IMR-90 (cell line): ENCODE data around the gene NR5A2. TPM values are rescaled to one million over a fixed set of nuclear protein-coding genes. Genes with fewer than 3 reads are reported as not detected.

ENCODE experiments used
- ATAC-seq: fragments of 200-7000 bp; cut with Tn5 transposase; 2 replicates; pipeline ENCODE4 v1.9.1; 2020; ENCODE audit warnings: low read depth, mild to moderate bottlenecking, moderate library complexity
- BruUV-seq: library from RNA; stranded (reverse); fragments of 400-500 nt; replicated peaks from 2 replicates; lab custom pipeline; 2021; lab: Mats Ljungman, UMichigan
- CTCF ChIA-PET: fragments of 300-600 bp; formaldehyde crosslinking; extraction: SDS; loops from one replicate; lab custom pipeline; 2021; ENCODE audit warnings: antibody characterized with exemption; lab: Yijun Ruan, JAX
- POLR2A ChIA-PET: fragments of 300-600 bp; sonication (Branson Sonifier 250); formaldehyde crosslinking; loops from one replicate; lab custom pipeline; 2022; ENCODE audit warnings: antibody characterized with exemption; ENCODE audit not compliant: unreplicated experiment; lab: Charles Lee
- DNase-seq: peaks from one replicate; pipeline ENCODE4 v3.0.0; 2013
- H2AFZ ChIP-seq: replicated peaks from 2 replicates; pipeline ENCODE3; 2013; ENCODE audit warnings: low read length, mild to moderate bottlenecking; ENCODE audit not compliant: poor library complexity
- H2AK5ac ChIP-seq: 2 replicates; pipeline ENCODE4 v1.6.1; 2013; ENCODE audit warnings: low read depth, low read length, inconsistent platforms
- H2AK9ac ChIP-seq: replicated peaks from 2 replicates; pipeline ENCODE3; 2013; ENCODE audit warnings: mild to moderate bottlenecking, low read depth, low read length, moderate library complexity; ENCODE audit not compliant: poor library complexity
- H2BK120ac ChIP-seq: 2 replicates; pipeline ENCODE4 v1.6.1; 2013; ENCODE audit warnings: low read depth, low read length, inconsistent platforms
- H2BK15ac ChIP-seq: 3 replicates; pipeline ENCODE4 v1.6.1; 2013; ENCODE audit warnings: low read depth, low read length, inconsistent platforms
- H2BK20ac ChIP-seq: 2 replicates; pipeline ENCODE4 v1.6.1; 2013; ENCODE audit warnings: low read depth, mild to moderate bottlenecking, inconsistent platforms, low read length, moderate library complexity
- H2BK5ac ChIP-seq: 2 replicates; pipeline ENCODE4 v1.6.1; 2013; ENCODE audit warnings: mild to moderate bottlenecking, low read depth, low read length, inconsistent platforms; ENCODE audit not compliant: poor library complexity, severe bottlenecking
- H3K14ac ChIP-seq: replicated peaks from 2 replicates; pipeline ENCODE4 v1.6.1; 2013; ENCODE audit warnings: low read depth, low read length, inconsistent platforms
- H3K18ac ChIP-seq: 2 replicates; pipeline ENCODE4 v1.6.1; 2013; ENCODE audit warnings: low read depth, low read length, control low read depth
- H3K23ac ChIP-seq: 2 replicates; pipeline ENCODE4 v1.6.1; 2013; ENCODE audit warnings: low read depth, low read length, inconsistent platforms
- H3K27ac ChIP-seq: 2 replicates; pipeline ENCODE4 v1.5.1; 2013; ENCODE audit warnings: mild to moderate bottlenecking, control low read depth, low read length; ENCODE audit not compliant: insufficient read depth
- H3K27me3 ChIP-seq: 2 replicates; pipeline ENCODE4 v1.6.1; 2013; ENCODE audit warnings: low read length; ENCODE audit not compliant: control insufficient read depth, insufficient read depth
- H3K36me3 ChIP-seq: 2 replicates; pipeline ENCODE4 v1.6.1; 2013; ENCODE audit warnings: low read length, mixed read lengths; ENCODE audit not compliant: control insufficient read depth, insufficient read depth
- H3K4ac ChIP-seq: 2 replicates; pipeline ENCODE4 v1.6.1; 2013; ENCODE audit warnings: low read depth, low read length, inconsistent platforms
- H3K4me1 ChIP-seq: 2 replicates; pipeline ENCODE4 v1.6.1; 2013; ENCODE audit warnings: low read length, mixed read lengths; ENCODE audit not compliant: control insufficient read depth, insufficient read depth
- H3K4me2 ChIP-seq: 2 replicates; pipeline ENCODE4 v1.6.1; 2013; ENCODE audit warnings: low read depth, mild to moderate bottlenecking, control low read depth, low read length, moderate library complexity
- H3K4me3 ChIP-seq: 2 replicates; pipeline ENCODE4 v1.5.1; 2013; ENCODE audit warnings: low read depth, mild to moderate bottlenecking, control low read depth, low read length, moderate library complexity; ENCODE audit not compliant: insufficient read depth
- H3K56ac ChIP-seq: 2 replicates; pipeline ENCODE4 v1.6.1; 2013; ENCODE audit warnings: low read length, inconsistent platforms; ENCODE audit not compliant: insufficient read depth; ENCODE audit errors: extremely low read depth
- H3K79me1 ChIP-seq, 2 experiments: 2 replicates each; pipeline ENCODE4 v1.6.1; 2013; ENCODE audit warnings: low read length in 2 of 2, inconsistent platforms in 1 of 2, low read depth in 1 of 2
- H3K9ac ChIP-seq: 2 replicates; pipeline ENCODE4 v1.6.1; 2013; ENCODE audit warnings: low read depth, low read length, control low read depth
- H3K9me1 ChIP-seq: 2 replicates; pipeline ENCODE4 v1.6.1; 2013; ENCODE audit warnings: low read length, inconsistent platforms; ENCODE audit not compliant: insufficient read depth
- H3K9me3 ChIP-seq: 2 replicates; pipeline ENCODE4 v1.6.1; 2013; ENCODE audit warnings: low read length; ENCODE audit not compliant: control insufficient read depth, insufficient read depth
- H4K20me1 ChIP-seq: 2 replicates; pipeline ENCODE4 v1.6.1; 2013; ENCODE audit warnings: low read length, inconsistent platforms; ENCODE audit not compliant: insufficient read depth
- H4K5ac ChIP-seq: 2 replicates; pipeline ENCODE4 v1.6.1; 2013; ENCODE audit warnings: mild to moderate bottlenecking, low read depth, low read length, control low read depth
- H4K8ac ChIP-seq, 2 experiments: 2 replicates each; pipeline ENCODE4 v1.6.1; 2013; ENCODE audit warnings: low read depth in 2 of 2, low read length in 2 of 2, control low read depth in 1 of 2, inconsistent platforms in 1 of 2
- H4K91ac ChIP-seq: 2 replicates; pipeline ENCODE4 v1.6.1; 2013; ENCODE audit warnings: low read depth, low read length, inconsistent platforms; ENCODE audit not compliant: insufficient read depth
- BHLHE40 ChIP-seq: fragments of 150-350 bp; IDR thresholded peaks from 2 replicates; pipeline ENCODE4 v1.6.1; 2016; ENCODE audit warnings: mild to moderate bottlenecking, low read depth, low read length
- CEBPB ChIP-seq: IDR thresholded peaks from 2 replicates; pipeline ENCODE4 v1.6.1; 2012; ENCODE audit warnings: low read depth, low read length, improper control_type of control experiment
- ELK1 ChIP-seq: fragments of 150-350 bp; IDR thresholded peaks from 2 replicates; pipeline ENCODE4 v1.6.1; 2016; ENCODE audit warnings: low read depth, mild to moderate bottlenecking, low read length, moderate library complexity, borderline replicate concordance
- MAFK ChIP-seq: IDR thresholded peaks from 2 replicates; pipeline ENCODE4 v1.6.1; 2012; ENCODE audit warnings: low read depth, low read length, improper control_type of control experiment
- POLR2A ChIP-seq: IDR thresholded peaks from 2 replicates; pipeline ENCODE4 v1.6.1; 2012; ENCODE audit warnings: mild to moderate bottlenecking, low read depth, low read length
- RAD21 ChIP-seq: IDR thresholded peaks from 2 replicates; pipeline ENCODE4 v1.6.1; 2012; ENCODE audit warnings: low read length, improper control_type of control experiment
- SMC3 ChIP-seq: fragments of 150-350 bp; IDR thresholded peaks from 2 replicates; pipeline ENCODE4 v1.6.1; 2016; ENCODE audit warnings: low read depth, mild to moderate bottlenecking, antibody characterized with exemption, low read length, moderate library complexity
- WGBS, 2 experiments: methylation state at CpG; one replicate each; pipeline versions ENCODE4 v1.1.5 to v1.1.7; 2013; ENCODE audit warnings: missing lambda C conversion rate in 2 of 2; ENCODE audit not compliant: insufficient read length in 1 of 2; ENCODE audit errors: extremely low coverage in 2 of 2; 5-methylcytosine and 5-hydroxymethylcytosine counted together
- dilution Hi-C: fragments of 300-500 bp; cut with HindIII; formaldehyde crosslinking; loops from one replicate; pipeline ENCODE4 v1.14.3; 2018; ENCODE audit warnings: low sequenced_read_pairs; ENCODE audit not compliant: unreplicated experiment
- in situ Hi-C: fragments of 300-500 bp; cut with MboI; formaldehyde crosslinking; loops from 3 replicates; pipeline ENCODE4 v1.14.3; 2019; ENCODE audit warnings: low sequenced_read_pairs, inconsistent platforms, mixed read lengths
- intact Hi-C: fragments of 100-400 bp; cut with micrococcal nuclease; formaldehyde crosslinking; loops from 2 replicates; pipeline ENCODE4 v1.10.0; 2022
- polyA plus RNA-seq, 3 experiments: library from polyadenylated mRNA; depleted of rRNA; stranded (reverse); fragments of >200 nt; gene quantifications; 2 replicates each; pipeline ENCODE4 v1.2.3, GENCODE V29; 2012; ENCODE audit warnings: low replicate concordance in 1 of 3
- total RNA-seq: library from RNA; depleted of rRNA; stranded (reverse); fragments of >200 nt; gene quantifications from 2 replicates; pipeline ENCODE4 v1.2.3, GENCODE V29; 2012

NR5A2 gene
- total and polyA plus RNA-seq, 2 of the 4 experiments (the other 2 are of a cell fraction) = 0.03 to 0.18 TPM

- Histone ChIP-seq H2BK120ac (no peak overlapping the region), H3K18ac (no peak overlapping the region), H4K91ac (no peak overlapping the region), H2BK5ac (no peak overlapping the region), H3K56ac (no peak overlapping the region), H3K9me3 (no peaks in the 10 kb centered on the region), H3K9me1 (no peaks in the 10 kb centered on the region; the same call in none of the 2 replicates), H3K4me2 (no peak overlapping the region), H3K14ac (no peak overlapping the region), H3K36me3 (no peaks in the 10 kb centered on the region), H3K23ac (no peak overlapping the region), H4K8ac (no peak overlapping the region), H2BK20ac (no peak overlapping the region), H4K20me1 (no peaks in the 10 kb centered on the region), H2AK9ac (no peak overlapping the region), H3K27me3 (no peaks in the 10 kb centered on the region), H4K5ac (no peak overlapping the region), H3K4me3 (no peak overlapping the region), H3K4me1 (no peaks in the 10 kb centered on the region), H2AFZ (no peak overlapping the region), H3K9ac (no peak overlapping the region), H2AK5ac (no peak overlapping the region), H2BK15ac (no peak overlapping the region), H3K4ac (no peak overlapping the region), H3K79me1 (no peaks in the 10 kb centered on the region), H3K27ac (no peak overlapping the region)
- TF ChIP-seq SMC3 (no peak), RAD21 (no peak), POLR2A (no peak), ELK1 (no peak), BHLHE40 (no peak), CEBPB (peak; percentile 75), MAFK (no peak)
- in situ Hi-C loops = no loop called here
- POLR2A ChIA-PET = no interaction called here
- CTCF ChIA-PET = no interaction called here
- 100% methylated on average over 1 of the region's 5 CpGs; no CpG with 5 or more reads in 1 of the 2 experiments for WGBS, 2 experiments
- BruUV-seq = no TSS peak
- intact Hi-C loops = no loop called here
- ATAC-seq = no peak
- DNase-seq = no peak
- dilution Hi-C loops = no loop called here
Measured at GRCh38 chr1:200165493-200166220, 138.1 kb downstream of the NR5A2 start.
